GM20000 (cell line): ENCODE results near the gene CDC42SE2.

ENCODE experiments used
- DNase-seq: peaks from one replicate; pipeline ENCODE4 v3.0.0; 2012; ENCODE audit warnings: low spot score
- TF ChIP-seq, protein P1 (sequence below): IDR thresholded peaks from 2 replicates; pipeline ENCODE4 v1.5.1; 2012; ENCODE audit warnings: mild to moderate bottlenecking, control low read depth; ENCODE audit errors: extremely low read depth, missing control alignments

CDC42SE2 gene

DNA sequence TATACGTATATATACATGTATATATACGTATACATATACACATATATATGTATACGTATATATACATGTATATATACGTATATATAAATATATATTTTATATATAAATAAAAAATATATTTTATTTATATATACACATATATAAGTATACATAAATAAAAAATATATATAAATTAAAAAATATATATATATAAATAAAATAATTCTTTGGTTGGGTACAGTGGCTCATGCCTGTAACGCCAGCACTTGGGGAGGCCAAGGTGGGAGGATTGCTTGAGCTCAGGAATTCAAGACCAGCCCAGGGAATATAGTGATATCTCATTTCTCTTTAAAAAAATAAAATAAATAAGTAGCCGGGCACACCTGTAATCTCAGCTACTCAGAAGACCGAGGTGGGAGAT is 155.0 kb downstream of the CDC42SE2 start:
- TF ChIP-seq, protein P1, sequence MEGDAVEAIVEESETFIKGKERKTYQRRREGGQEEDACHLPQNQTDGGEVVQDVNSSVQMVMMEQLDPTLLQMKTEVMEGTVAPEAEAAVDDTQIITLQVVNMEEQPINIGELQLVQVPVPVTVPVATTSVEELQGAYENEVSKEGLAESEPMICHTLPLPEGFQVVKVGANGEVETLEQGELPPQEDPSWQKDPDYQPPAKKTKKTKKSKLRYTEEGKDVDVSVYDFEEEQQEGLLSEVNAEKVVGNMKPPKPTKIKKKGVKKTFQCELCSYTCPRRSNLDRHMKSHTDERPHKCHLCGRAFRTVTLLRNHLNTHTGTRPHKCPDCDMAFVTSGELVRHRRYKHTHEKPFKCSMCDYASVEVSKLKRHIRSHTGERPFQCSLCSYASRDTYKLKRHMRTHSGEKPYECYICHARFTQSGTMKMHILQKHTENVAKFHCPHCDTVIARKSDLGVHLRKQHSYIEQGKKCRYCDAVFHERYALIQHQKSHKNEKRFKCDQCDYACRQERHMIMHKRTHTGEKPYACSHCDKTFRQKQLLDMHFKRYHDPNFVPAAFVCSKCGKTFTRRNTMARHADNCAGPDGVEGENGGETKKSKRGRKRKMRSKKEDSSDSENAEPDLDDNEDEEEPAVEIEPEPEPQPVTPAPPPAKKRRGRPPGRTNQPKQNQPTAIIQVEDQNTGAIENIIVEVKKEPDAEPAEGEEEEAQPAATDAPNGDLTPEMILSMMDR, result no peak
- DNase-seq, result no peak

DNA sequence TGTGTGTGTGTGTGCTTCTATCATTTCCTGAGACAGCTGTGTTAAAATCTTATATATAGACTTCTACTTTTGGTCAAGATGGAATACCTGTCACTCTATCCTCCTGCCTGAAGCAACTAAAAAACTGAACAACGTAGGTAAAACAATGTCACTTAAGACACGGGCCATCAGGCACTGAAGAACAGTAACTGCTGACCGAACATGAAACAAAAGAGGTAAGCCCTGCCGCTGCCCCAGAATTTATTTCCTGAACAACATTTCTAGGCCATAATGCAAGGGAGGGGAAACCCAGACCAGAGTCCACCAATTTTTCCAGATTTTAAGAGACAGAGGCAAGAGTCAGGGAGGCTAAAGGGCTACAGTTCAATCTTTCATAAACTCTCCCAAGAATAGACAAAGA is 156.0 kb downstream of the CDC42SE2 start:
- no peak for DNase-seq
- TF ChIP-seq, protein P1, result no peak

DNA sequence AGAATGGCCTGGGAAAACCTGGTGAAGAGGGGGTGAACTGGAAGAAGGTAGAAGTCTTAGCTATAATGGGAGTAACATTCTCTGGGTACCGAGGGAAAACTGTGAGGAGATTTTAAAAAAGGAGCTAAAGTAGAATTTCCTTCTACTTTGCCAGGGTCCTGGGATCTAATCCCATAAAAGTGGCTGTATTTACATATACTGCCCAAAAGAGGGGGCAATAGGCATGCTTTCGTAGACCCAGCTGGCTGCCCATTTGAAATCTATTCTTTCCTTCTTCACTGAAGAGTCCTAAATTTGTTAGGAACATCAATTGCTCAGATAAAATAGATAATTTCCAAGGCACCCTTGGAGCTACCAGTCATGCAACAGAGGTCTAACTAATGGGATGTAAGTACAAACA is 159.2 kb downstream of the CDC42SE2 start:
- no peak for DNase-seq
- TF ChIP-seq, protein P1, result peak; percentile 11

DNA sequence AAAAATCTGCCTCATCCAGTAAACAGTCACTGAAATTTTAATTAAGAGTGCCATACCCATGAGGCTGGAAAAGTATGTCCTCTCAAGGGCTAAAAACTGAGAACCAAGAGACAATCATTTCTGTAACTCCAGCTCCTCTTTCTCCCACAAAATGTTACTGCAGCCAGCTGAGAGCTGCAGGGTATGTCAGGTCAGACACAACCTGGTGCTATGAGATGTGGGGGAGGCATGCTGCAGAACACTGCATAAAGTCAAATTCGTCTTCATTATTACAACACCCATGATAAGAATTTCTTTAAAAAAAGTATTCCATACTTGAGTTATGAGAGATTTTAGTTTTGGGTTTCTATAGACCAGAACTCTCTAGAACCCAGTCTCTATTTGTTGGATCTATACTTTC is 162.2 kb downstream of the CDC42SE2 start:
- TF ChIP-seq, protein P1, result no peak
- DNase-seq, result no peak

DNA sequence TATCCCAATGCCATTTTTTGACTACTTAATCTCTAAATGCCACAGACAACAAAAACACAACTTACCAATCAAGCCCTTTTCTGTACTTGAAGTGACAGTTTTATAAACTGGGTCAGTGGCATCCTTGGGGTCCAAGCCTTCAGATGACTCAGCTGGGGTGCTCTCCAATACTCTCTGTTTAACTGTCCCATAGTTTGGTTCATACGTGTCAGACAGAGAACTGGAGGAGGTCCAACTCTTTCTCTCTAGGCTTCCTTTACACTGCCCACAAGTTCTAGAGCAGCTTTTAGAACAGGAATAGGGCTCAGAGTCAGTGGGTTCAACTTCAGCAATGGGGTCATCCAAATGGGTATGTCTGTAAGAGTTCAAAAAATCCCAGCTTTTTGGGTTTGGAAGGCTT is 166.9 kb downstream of the CDC42SE2 start:
- DNase-seq, result no peak
- TF ChIP-seq, protein P1, result no peak

DNA sequence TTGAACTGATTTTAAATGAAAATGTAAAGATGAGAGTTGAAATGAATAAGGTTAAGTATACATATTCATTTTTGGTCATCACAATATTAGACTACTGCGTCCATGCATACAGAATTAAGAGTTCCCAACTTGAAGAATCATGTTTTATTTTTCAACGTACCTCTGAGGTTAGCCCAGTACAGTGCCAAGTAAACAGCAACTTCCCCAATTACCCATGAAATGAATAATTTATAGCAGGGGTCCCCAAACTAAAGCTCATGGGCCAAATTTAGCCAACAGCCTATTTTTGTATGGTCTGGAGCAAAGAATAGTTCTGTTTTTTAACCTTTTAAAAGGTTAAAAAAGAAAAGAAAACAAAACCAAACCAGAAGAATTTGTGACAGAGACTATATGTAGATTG is 167.9 kb downstream of the CDC42SE2 start:
- TF ChIP-seq, protein P1, result no peak
- no peak for DNase-seq

DNA sequence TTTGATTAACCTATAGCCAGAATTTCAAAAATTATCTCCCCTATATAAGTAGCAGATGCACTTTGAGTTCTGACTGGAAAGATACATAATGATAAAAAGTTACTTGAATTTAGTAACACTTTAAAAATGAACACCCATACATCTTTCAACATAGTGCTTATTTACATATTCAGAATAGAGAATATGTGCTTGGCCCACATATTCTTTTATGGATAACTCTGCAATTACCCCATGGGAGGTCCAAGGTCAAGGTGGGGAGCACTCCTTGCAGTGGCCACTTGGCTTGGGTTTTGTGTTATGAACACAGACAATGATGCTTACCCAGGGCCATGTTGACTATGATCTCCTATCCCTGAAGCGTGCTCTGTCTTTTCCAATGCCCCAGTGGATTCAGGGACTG is 169.3 kb downstream of the CDC42SE2 start:
- TF ChIP-seq, protein P1, result no peak

More for the DNA sequence above, 169.3 kb downstream of the CDC42SE2 start:
- DNase-seq, result no peak
